SU-DHL-6 (cell line): ENCODE data around the gene DHRS13.

Source experiments
- H2AFZ ChIP-seq: fragments of 200-600 bp; sonication (generic); 2 replicates; pipeline ENCODE4 v1.6.1; 2014; ENCODE audit warnings: low read depth, mild to moderate bottlenecking, moderate library complexity, mixed read lengths, antibody characterized with exemption, low read length; ENCODE audit not compliant: severe bottlenecking
- H3F3A ChIP-seq: fragments of 200-600 bp; shearing (Covaris generic); 2 replicates; pipeline ENCODE4 v1.6.0; 2016; ENCODE audit warnings: antibody characterized with exemption, mild to moderate bottlenecking; ENCODE audit not compliant: insufficient read depth
- H3K27ac ChIP-seq: fragments of 200-600 bp; sonication (generic); 2 replicates; pipeline ENCODE4 v1.5.1; 2016; ENCODE audit warnings: low read depth, mild to moderate bottlenecking, low read length, moderate library complexity, mixed read lengths
- H3K27me3 ChIP-seq: fragments of 200-600 bp; sonication (generic), shearing (Covaris generic); 2 replicates; pipeline ENCODE4 v1.6.0; 2014; ENCODE audit warnings: mild to moderate bottlenecking, low read length
- H3K36me3 ChIP-seq: fragments of 200-600 bp; sonication (generic); 2 replicates; pipeline ENCODE4 v1.6.1; 2014; ENCODE audit warnings: mild to moderate bottlenecking, low read length, mixed read lengths
- H3K4me2 ChIP-seq: fragments of 300-600, 200-600 bp; shearing (Covaris generic), sonication (generic); 2 replicates; pipeline ENCODE4 v1.6.0; 2014; ENCODE audit warnings: low read length, low read depth, mild to moderate bottlenecking; ENCODE audit not compliant: poor library complexity, severe bottlenecking
- H3K4me3 ChIP-seq: fragments of 200-600 bp; sonication (generic); 2 replicates; pipeline ENCODE4 v1.5.1; 2014; ENCODE audit warnings: antibody characterized with exemption, low read length, mild to moderate bottlenecking, mixed read lengths; ENCODE audit not compliant: insufficient read depth, poor library complexity, severe bottlenecking
- H3K79me2 ChIP-seq: fragments of 200-600 bp; sonication (generic); 2 replicates; pipeline ENCODE4 v1.6.1; 2014; ENCODE audit warnings: mild to moderate bottlenecking, low read length, moderate library complexity; ENCODE audit not compliant: insufficient read depth
- H3K9ac ChIP-seq: fragments of 200-600 bp; sonication (generic); 2 replicates; pipeline ENCODE4 v1.7.0; 2014; ENCODE audit warnings: mild to moderate bottlenecking, low read length
- H3K9me2 ChIP-seq: fragments of 200-600 bp; sonication (generic); replicated peaks from 2 replicates; pipeline ENCODE4 v1.6.1; 2014; ENCODE audit warnings: low read length; ENCODE audit not compliant: insufficient read depth
- H3K9me3 ChIP-seq: fragments of 200-600 bp; sonication (generic); 2 replicates; pipeline ENCODE4 v1.6.1; 2014; ENCODE audit warnings: low read length, mixed read lengths; ENCODE audit not compliant: insufficient read depth
- H4K20me1 ChIP-seq: fragments of 200-600 bp; sonication (generic); 2 replicates; pipeline ENCODE4 v1.6.1; 2014; ENCODE audit warnings: low read depth, mild to moderate bottlenecking, antibody characterized with exemption, low read length, moderate library complexity, mixed read lengths
- CTCF ChIP-seq: fragments of 200-600 bp; sonication (generic); IDR thresholded peaks from one replicate; pipeline ENCODE4 v1.5.1; 2017; ENCODE audit warnings: antibody characterized with exemption, mild to moderate bottlenecking, low read length, moderate library complexity; ENCODE audit not compliant: insufficient read depth, poor library complexity, severe bottlenecking
- EZH2phosphoT487 ChIP-seq: fragments of 200-600 bp; sonication (generic), shearing (Covaris generic); conservative IDR thresholded peaks from 2 replicates; pipeline ENCODE4 v1.6.1; 2018; ENCODE audit warnings: mild to moderate bottlenecking, antibody characterized with exemption, low read length, moderate library complexity, mixed read lengths

DHRS13 gene

DNA sequence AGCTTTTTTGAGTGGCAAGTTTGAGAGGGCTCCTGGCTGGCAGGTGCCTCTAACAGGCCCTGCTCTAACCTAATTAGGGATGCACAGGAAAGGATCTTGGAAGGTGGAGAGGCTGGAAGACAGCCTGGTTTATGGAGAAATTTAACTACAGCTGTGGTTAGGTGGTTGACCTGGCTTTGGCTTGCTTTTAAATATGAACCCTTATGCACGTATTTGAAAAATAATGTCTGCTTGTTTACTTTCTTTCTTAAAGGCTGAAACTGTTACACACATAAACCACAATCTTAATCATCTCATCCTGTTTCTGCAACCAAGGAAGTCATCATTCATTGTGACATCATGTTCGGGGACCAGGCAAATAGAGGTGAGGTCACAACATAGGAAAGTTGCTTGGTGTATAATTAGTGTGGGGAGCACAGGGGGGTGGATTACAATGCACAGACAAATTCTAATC, 23.1 kb upstream of the DHRS13 start:
- TF ChIP-seq CTCF = no peak
- TF ChIP-seq EZH2phosphoT487 = no peak
- peaks cover 67% of the 10 kb centered on the region for H3K79me2 ChIP-seq
- H3K9me3 ChIP-seq = no peaks in the 10 kb centered on the region
- H3K27me3 ChIP-seq = no peaks in the 10 kb centered on the region
- no peaks in the 10 kb centered on the region for H3K9me2 ChIP-seq
- no peak overlapping the region for H3K9ac ChIP-seq
- no peaks in the 10 kb centered on the region for H3F3A ChIP-seq
- no peak overlapping the region for H2AFZ ChIP-seq
- H3K36me3 ChIP-seq = peaks cover 29% of the 10 kb centered on the region
- H3K4me3 ChIP-seq = no peak overlapping the region
- H3K27ac ChIP-seq = no peak overlapping the region
- no peak overlapping the region for H3K4me2 ChIP-seq
- 0 out of 2 replicates have a peak, but pooled peaks cover 2% of the 10 kb centered on the region for H4K20me1 ChIP-seq

GRCh38 chr17:28920201-28920600, 17.3 kb upstream of the DHRS13 start:
- H3K27me3 ChIP-seq = no peaks in the 10 kb centered on the region
- H4K20me1 ChIP-seq = no peaks in the 10 kb centered on the region
- peaks cover 18% of the 10 kb centered on the region; the same call in 1 of the 2 replicates for H3K79me2 ChIP-seq
- H3K9me2 ChIP-seq = no peaks in the 10 kb centered on the region
- H3K9me3 ChIP-seq = no peaks in the 10 kb centered on the region
- H3K4me2 ChIP-seq = no peak overlapping the region
- peaks cover 7% of the 10 kb centered on the region; the same call in 1 of the 2 replicates for H3F3A ChIP-seq
- H2AFZ ChIP-seq = no peak overlapping the region
- H3K36me3 ChIP-seq = peaks cover 52% of the 10 kb centered on the region
- no peak overlapping the region for H3K9ac ChIP-seq
- no peak overlapping the region for H3K27ac ChIP-seq
- no peak for TF ChIP-seq CTCF
- no peak for TF ChIP-seq EZH2phosphoT487
- H3K4me3 ChIP-seq = no peak overlapping the region

GRCh38 chr17:28918295-28918694, 15.4 kb upstream of the DHRS13 start:
- no peak overlapping the region for H3K4me3 ChIP-seq
- H3K36me3 ChIP-seq = peaks cover 49% of the 10 kb centered on the region
- no peaks in the 10 kb centered on the region for H3K27me3 ChIP-seq
- no peaks in the 10 kb centered on the region for H3K9me3 ChIP-seq
- no peak for TF ChIP-seq CTCF
- TF ChIP-seq EZH2phosphoT487 = no peak
- peaks cover 7% of the 10 kb centered on the region; the same call in 1 of the 2 replicates for H3F3A ChIP-seq
- no peaks in the 10 kb centered on the region for H4K20me1 ChIP-seq
- no peak overlapping the region for H3K9ac ChIP-seq
- H2AFZ ChIP-seq = no peak overlapping the region
- H3K9me2 ChIP-seq = no peaks in the 10 kb centered on the region
- no peak overlapping the region for H3K4me2 ChIP-seq
- 0 out of 2 replicates have a peak, but pooled peaks cover 9% of the 10 kb centered on the region for H3K79me2 ChIP-seq
- H3K27ac ChIP-seq = no peak overlapping the region
